NB4 (cell line): ENCODE measurements around the gene DNAJB13.

ENCODE experiments used
- DNase-seq: peaks from one replicate; pipeline ENCODE4 v3.0.0; 2010; ENCODE audit warnings: low read depth
- H3K4me3 ChIP-seq: one replicate; pipeline ENCODE4 v1.5.1; 2011; ENCODE audit warnings: mild to moderate bottlenecking, low read depth, low read length, moderate library complexity
- MYC ChIP-seq: IDR thresholded peaks from 2 replicates; pipeline ENCODE4 v1.6.1; 2011; ENCODE audit warnings: low read depth, low read length
- POLR2A ChIP-seq: IDR thresholded peaks from 2 replicates; pipeline ENCODE4 v1.6.1; 2011; ENCODE audit warnings: mild to moderate bottlenecking; ENCODE audit not compliant: insufficient read length; ENCODE audit errors: extremely low read depth
- TF ChIP-seq, protein P1 (sequence below): IDR thresholded peaks from one replicate; pipeline ENCODE4 v1.5.1; 2012; ENCODE audit warnings: low read depth, low read length
- TF ChIP-seq, protein P2 (sequence below): IDR thresholded peaks from 2 replicates; pipeline ENCODE4 v1.6.1; 2011; ENCODE audit warnings: low read depth, low read length

Gene DNAJB13, protein sequence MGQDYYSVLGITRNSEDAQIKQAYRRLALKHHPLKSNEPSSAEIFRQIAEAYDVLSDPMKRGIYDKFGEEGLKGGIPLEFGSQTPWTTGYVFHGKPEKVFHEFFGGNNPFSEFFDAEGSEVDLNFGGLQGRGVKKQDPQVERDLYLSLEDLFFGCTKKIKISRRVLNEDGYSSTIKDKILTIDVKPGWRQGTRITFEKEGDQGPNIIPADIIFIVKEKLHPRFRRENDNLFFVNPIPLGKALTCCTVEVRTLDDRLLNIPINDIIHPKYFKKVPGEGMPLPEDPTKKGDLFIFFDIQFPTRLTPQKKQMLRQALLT

DNA sequence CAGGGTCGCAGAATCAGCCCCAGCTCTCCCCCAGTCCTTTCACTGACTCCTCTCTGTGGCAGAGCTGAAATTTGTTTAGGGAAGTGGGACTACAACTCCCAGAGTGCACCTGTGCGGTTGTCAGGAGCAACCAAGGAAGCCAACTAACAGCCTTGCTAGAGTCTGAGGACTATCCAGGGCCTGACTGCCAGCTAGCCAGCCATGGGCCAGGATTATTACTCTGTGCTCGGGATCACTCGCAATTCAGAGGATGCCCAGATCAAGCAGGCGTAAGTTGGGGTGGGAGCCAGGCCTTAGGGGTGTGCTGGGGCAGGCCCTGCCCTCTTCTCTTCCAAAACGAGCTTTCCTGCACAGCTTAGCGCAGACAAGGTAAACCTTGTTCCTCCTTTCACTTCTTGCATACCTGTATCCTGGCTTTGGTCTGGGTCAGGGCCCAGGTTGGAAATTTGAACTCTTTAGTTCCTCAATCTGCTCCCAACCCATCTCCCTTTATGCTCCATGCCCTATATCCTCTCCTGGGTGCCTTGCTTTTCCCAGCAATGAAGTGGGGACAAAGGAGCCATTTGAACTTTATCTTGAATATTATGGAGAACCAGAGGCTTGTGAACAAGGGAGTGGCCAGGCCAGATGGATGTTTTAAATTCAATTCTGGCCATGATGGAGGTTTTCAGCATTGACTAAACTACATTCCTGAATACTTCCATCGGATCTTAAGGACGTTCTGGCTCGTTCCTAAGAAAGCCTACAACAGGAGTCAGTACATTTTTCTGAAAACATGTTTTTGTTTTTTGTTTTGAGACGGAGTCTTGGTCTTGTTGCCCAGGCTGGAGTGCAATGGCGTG, at the start of gene DNAJB13:
Gene DNAJB13 (plus strand): TSS at position 158 of the 842 bp plus-strand sequence. CDS start 44 bp downstream, at position 202.
- TF ChIP-seq, protein P1, sequence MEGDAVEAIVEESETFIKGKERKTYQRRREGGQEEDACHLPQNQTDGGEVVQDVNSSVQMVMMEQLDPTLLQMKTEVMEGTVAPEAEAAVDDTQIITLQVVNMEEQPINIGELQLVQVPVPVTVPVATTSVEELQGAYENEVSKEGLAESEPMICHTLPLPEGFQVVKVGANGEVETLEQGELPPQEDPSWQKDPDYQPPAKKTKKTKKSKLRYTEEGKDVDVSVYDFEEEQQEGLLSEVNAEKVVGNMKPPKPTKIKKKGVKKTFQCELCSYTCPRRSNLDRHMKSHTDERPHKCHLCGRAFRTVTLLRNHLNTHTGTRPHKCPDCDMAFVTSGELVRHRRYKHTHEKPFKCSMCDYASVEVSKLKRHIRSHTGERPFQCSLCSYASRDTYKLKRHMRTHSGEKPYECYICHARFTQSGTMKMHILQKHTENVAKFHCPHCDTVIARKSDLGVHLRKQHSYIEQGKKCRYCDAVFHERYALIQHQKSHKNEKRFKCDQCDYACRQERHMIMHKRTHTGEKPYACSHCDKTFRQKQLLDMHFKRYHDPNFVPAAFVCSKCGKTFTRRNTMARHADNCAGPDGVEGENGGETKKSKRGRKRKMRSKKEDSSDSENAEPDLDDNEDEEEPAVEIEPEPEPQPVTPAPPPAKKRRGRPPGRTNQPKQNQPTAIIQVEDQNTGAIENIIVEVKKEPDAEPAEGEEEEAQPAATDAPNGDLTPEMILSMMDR = no peak
- TF ChIP-seq MYC (no peak), POLR2A (no peak)
- TF ChIP-seq, protein P2, sequence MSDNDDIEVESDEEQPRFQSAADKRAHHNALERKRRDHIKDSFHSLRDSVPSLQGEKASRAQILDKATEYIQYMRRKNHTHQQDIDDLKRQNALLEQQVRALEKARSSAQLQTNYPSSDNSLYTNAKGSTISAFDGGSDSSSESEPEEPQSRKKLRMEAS = no peak
- DNase-seq = peak; percentile 59

DNA sequence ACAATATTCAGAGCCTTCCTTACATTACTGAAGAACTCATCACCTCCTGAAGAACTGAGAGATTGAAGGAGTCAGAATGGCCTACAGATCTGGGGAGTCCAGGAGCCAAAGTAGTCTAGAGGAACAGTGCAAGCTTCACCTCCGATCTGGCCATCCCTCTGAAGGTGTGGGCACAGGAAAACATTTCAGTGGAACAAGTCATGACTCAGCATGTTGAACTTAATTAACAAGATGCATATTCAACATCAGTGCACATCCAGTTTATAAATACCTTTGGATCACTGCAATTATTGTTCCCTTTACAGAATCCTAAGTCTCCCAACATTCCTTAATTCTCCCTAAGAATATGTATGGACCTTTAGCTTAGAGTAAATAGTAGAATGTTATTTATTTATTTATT, 48.5 kb upstream of the DNAJB13 start:
- no peak for DNase-seq
- no peak for TF ChIP-seq POLR2A
- no peak for TF ChIP-seq MYC
- H3K4me3 ChIP-seq = no peak overlapping the region

More for the DNA sequence above, at the start of gene DNAJB13:
- no peak within 1 kb of the TSS for H3K4me3 ChIP-seq

DNA sequence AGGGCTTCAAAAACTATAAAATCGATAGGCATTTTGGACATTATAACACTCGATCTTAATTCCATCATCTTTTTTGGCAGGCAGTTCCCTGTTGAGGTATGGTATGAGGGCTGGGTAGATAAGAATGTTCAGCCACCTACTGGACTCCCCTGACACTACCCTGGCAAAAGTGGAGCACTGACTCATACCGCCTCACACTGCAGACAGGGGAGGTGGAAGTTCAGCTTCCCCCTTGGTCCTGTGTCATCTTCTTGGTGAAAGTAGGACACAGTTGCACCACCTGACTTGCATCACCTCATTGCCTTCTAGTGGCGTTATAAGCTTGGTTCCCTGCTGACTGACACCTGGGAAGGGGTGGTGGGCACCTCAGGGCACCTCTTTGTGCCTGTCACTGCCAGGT, 43.6 kb upstream of the DNAJB13 start:
- H3K4me3 ChIP-seq = no peak overlapping the region
- TF ChIP-seq, protein P1 = peak; percentile 23
- no peak for TF ChIP-seq MYC
- TF ChIP-seq, protein P2 = no peak
- TF ChIP-seq POLR2A = no peak
- peak; percentile 62 for DNase-seq

DNA sequence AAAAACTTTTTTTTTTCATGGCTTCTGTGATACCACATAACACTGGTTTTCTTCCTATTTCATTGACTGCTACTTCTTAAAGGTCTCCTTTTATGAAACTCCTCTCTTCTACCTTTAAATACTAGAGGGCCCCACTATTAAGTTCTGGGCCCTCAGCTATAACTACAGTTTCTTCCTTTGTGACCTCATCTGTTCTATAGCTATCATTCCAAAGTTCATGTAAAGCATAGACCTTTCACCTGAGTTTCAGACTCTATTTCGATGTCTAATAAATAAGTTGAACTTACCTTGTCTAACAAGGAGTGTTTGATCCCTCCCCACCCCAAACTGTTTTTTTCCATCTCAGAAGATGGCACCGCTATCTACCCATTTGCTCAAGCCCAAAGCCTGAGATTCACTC, 38.8 kb upstream of the DNAJB13 start:
- no peak overlapping the region for H3K4me3 ChIP-seq
- TF ChIP-seq POLR2A (no peak), MYC (no peak)
- TF ChIP-seq, protein P1 = no peak
- TF ChIP-seq, protein P2 = no peak
- DNase-seq = no peak

DNA sequence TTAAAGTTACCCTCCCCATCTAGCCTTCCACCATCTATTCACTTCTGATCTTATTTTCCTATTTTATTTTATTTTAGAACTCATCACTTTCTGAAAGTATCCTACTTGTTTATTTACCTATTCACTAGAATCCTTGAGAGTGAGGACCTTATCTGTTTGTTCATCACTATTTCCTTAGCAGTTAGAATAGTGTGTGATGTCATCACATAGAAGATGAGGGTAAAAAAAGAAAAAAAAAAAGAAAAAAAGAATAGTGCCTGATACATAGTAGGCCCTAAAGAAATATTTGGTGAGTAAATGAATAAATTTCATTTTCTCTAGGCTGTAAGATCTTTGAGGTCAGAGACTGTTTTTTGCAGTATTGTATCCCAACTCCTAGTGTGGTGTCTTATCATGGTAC, 37.4 kb upstream of the DNAJB13 start:
- H3K4me3 ChIP-seq = no peak overlapping the region
- no peak for TF ChIP-seq POLR2A
- TF ChIP-seq, protein P2 = no peak
- TF ChIP-seq, protein P1 = no peak
- TF ChIP-seq MYC = no peak
- no peak for DNase-seq

DNA sequence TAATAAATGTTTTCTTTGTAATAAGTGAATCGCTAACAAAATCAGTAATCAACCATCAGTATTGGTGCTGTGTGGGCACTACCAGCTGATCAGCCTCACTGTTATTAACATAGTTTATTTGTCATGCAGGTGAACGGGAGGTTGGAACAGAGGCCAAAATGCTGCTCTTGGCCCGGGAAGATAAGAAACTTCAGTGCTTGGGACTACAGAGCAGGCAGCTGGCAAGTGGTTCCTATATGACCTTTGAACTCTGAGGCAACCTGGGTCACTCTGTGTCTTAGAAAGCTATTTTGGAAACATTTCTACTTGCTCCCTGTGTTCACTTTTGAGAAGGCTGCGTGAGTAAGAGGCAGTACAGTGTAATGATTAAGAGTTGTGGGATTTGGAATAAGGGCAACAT, 36.5 kb upstream of the DNAJB13 start:
- DNase-seq = no peak
- TF ChIP-seq, protein P2 = no peak
- TF ChIP-seq, protein P1 = no peak
- no peak for TF ChIP-seq POLR2A
- TF ChIP-seq MYC = no peak
- no peak overlapping the region for H3K4me3 ChIP-seq
